GM21526 (cell line): Measurements from ENCODE around the gene HYDIN.

Source experiments
- ATAC-seq: cut with Tn5 transposase; IDR thresholded peaks from one replicate; pipeline ENCODE4 v1.9.1; 2021; ENCODE audit warnings: moderate library complexity; ENCODE audit not compliant: unreplicated experiment, low FRiP score

The HYDIN gene

DNA sequence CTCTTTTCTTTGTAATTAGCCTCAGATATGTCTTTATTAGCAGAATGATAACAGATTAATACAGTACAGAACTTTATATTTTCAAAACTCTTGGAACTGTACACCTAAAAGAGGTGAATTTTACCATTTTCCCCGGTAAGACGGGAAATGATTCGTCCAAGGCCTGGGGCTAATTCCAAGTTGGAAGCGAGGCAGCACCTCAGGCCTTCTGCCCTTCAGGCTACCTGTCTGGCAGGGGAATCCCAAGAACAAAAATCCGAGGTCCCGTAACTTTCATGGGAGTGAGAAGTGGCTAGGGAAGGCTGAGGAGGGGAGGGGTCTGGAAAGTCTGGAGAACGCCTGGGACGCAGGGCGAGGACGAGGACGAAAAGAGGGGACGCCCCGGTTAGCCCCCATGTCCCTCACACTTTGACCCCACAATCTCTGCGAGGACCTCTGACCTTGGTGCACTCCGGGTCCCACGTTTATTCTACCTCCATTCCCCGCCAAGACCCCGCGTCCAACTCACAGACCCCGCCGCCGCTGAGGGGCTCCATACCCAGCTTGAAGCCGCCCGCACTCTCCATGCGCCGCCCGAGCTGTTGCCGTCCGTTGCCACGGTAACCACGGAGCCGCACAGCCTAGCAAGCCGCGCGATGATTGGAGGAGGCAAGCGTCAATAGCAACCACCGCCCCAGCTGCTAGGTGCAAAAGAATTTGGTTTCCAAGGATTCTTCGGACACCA, at the start of gene HYDIN:
TSS of gene HYDIN (minus strand) at position 601 of the 724 bp plus-strand sequence. CDS start 43,827 bp downstream, outside the sequence.
- ATAC-seq = no peak

GRCh38 chr16:71276589-71277334, 46.2 kb upstream of the HYDIN start:
- no peak for ATAC-seq

DNA sequence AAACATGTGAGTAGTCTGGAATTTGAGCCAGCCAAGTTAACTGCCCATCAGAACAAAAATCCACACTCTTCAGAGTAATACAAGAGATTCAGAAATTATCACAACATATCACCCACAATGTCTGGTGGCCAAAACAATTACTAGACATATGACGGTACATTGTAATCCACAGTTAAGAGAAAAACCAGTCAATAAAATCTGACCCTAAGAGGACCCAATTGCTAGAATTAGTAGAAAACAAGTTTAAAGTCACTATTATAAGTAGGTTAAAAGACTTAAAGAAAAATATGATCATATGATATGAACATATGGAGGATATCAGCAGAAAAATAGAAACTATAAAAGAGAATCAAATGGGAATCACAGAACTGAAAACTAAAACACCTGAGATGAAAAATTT, 42.9 kb upstream of the HYDIN start:
- no peak for ATAC-seq

- no peak for ATAC-seq
Observed at GRCh38 chr16:71264299-71264698, 33.8 kb upstream of the HYDIN start.

GRCh38 chr16:71263582-71263981, 33.1 kb upstream of the HYDIN start:
- ATAC-seq = no peak

- no peak for ATAC-seq
Observed at GRCh38 chr16:71262391-71262790, 31.9 kb upstream of the HYDIN start.

GRCh38 chr16:71260995-71261394, 30.5 kb upstream of the HYDIN start:
- ATAC-seq = no peak

DNA sequence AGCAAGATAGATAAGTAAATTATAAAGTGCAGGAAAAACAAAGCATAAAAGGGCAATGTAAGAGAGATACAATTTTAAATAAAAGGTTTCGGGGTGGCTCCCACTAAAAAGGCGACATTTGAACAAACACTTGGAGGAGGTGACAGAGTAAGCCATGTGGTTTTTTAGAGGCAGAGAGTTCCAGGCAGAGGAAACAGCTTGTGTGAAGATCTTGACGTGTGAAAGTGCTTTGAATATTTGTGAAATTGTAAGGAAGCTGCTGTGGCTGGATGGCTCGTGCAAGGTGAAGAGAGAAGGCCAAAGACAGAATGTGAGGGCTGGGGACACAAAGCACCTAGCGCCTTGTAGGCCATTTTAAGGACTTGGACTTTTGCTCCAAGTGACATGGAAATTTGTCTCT, 28.6 kb upstream of the HYDIN start:
- no peak for ATAC-seq

- no peak for ATAC-seq
Observed at GRCh38 chr16:71258372-71258771, 27.9 kb upstream of the HYDIN start.

DNA sequence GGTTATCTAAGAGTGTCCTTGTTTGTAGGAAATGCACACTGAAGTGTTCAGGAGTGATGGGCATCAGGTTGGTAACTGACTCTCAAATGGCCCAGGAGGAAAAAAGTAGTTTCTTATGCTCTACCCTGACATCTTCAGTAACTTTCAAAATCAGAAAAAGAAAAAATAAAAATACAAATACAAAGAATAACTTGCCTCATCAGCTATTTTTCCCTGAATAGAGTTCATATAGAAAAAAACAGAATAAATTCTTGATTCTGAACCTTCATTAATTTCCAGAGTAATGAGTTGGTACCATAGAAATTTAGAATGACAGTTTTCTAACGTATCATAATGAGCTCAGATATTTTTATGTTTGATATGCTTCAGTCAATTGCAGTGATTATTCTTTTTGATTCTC, 27.2 kb upstream of the HYDIN start:
- no peak for ATAC-seq

- no peak for ATAC-seq
Observed at GRCh38 chr16:71255721-71256120, 25.2 kb upstream of the HYDIN start.

- no peak for ATAC-seq
Observed at GRCh38 chr16:71254832-71255525, 24.5 kb upstream of the HYDIN start.

DNA sequence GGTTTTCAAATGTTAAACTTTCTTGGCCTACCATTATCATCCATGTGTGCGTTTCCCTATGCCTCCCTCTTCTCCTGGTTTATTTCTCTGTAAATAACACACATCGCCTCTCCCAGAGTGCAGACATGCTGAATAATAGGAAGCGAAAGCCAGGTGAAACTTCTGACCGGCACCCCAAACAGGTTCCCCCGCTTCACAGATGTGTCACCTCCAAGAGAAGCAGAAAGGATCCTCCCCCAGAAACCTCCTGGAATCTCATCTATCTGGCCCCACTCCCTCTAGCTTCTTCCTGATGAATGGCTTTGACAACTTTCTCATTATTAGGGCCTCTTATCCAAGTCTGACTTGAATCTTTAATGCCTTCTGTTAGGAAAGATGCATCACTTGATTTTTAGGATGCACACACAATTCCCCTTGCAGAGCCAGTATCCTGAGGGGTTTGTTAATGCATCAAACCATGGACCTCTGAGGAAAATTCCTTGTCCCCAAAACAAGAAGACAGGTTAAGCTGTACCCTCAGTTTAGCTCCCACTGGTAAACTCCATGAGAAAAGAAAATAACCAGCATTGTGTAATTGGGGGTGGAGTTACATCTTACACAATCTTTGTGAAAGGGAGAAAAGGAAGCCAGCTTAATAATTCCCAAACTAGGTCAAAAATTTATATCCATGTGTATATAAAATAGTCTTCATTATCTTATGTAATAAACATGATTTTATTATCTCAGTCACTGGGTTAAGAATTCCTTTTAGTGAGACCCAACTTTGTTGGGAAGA, 20.1 kb upstream of the HYDIN start:
- ATAC-seq = no peak

GRCh38 chr16:71249399-71249798, 18.9 kb upstream of the HYDIN start:
- ATAC-seq = no peak

DNA sequence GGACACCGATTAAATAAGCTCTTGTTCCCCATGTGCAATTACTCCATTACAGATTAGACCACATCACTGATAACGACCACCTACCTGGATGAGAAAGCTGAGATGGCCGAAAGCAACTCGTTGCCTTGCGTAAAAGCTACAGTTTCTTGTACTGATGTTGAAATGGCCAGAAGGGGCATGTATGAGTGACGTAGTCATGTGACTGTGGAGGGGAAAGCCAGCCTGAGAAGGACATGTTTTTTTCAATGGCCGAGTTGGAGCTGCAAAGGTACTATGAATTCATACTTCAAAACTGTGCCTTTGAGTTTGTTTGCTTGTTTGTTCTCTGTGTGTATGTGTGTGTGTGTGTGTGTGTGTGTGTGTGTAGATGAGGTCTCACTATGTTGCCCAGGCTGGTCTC, 17.0 kb upstream of the HYDIN start:
- ATAC-seq = no peak

- no peak for ATAC-seq
Observed at GRCh38 chr16:71246309-71246708, 15.8 kb upstream of the HYDIN start.

DNA sequence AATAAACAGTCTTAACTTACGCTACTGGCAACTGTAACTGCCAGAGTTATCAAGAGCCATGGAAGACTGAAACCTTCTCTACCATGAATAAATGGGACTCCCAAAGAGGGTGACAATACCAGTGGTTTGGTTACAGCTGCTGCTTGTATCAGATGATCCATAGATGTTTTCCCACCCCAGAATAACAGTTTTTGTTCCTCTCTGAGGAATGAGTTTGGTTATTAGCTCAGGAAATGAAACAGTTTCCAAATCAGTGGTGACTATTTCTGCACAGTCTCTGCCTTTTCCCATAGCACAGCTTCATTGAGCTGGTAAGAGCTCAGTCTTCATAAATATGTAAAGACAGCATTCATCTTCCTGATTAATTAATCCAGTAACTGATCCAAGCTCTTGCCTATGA, 14.0 kb upstream of the HYDIN start:
- ATAC-seq = no peak

GRCh38 chr16:71242601-71243000, 12.1 kb upstream of the HYDIN start:
- no peak for ATAC-seq

DNA sequence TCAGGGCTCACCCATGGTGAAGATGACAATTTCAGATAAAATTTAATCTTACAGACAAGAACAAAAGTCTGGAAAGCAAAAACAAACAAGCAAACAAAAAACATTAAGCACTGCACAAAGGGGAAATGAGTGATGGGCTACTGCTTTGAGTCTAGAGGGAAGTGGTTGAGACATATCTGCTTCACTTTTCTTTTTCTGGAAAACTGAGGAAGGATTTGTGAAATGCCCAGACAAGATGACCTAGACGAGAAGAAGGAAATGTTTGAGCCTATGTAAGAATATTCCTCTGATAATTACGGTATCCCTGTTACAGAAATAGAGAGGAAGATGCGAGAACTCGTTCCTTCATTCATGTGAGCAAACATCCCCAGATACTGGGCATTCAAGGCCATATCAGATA, 11.5 kb upstream of the HYDIN start:
- ATAC-seq = no peak

DNA sequence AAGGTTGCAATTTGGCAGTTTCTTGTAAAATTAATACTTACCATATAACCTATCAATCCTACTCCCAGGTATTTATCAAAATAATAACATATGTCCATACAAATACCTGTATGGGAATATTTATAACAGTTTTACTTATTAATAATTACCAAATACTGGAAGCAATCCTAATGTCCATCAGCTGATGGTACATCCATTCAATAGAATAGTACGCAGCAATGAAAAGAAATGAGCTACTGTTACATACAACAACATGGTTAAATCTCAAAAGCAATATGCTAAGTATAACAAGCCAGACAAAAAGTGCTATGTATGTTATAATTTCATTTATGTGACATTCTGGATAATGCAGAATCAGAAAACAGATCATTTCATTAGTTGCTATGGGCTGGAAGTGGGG, 1.2 kb downstream of the HYDIN start:
- ATAC-seq = no peak
